Measurements from ENCODE around the gene CD34.
A peak's percentile ranks its signal among the peaks of the same experiment; 100 is the strongest.

Gene CD34

DNA sequence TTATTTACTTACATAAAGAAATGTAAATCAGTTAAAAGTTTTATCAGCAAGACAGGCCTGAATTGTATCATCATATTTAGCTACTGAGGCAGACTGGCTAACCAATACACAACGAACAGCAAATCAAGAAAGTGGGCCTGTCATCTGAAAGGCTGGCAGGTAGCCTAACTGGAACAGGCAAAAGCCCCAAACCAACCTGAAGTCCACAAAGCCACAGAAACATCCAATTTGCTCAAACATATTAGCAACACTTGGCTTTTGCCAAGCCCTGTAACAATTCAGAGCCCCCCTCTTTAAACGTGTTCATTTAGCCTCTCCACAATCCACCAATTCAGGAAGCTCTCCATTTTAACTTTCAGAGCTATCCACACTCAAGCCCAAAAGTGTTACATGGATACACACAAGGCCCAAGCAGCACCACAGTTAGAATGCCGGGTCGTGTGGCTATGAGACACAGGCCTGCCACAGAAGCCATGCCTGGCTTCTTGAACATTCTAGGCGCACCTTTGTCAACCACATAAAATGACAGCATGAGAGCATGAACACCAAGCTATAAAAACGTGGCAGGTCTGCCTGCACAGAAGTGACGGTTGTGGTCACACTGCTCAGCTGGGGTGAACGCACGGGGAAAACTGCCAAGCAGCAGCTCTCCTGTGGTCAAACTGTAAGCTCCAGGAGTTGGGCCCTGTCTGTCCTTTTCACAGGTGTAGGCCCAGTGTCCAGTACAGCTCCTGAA lies 49.3 kb downstream of the CD34 start:
- no peak overlapping the region for H3K4me3 ChIP-seq (ENCODE audit: low read depth, low read length)
- DNase-seq (ENCODE audit: low read depth) = no peak

DNA sequence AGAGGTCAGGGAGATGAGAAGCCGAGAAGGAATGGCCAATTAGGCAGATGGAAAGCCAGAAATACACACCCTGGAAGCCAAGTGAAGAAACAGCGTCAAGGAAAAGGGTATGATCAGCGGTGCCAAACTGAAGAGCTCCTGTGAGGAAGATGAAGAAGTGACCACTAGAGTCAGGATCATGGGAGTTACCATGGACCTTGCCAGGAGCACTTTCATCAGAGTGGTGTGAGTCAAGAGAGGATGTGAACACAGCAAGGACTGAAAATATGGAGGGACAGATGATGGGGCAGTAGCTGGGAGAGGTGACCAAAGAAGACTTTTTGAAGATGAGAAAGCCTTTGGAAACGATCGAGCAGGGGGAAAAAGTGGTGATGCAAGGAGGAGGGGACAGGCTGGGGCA lies 50.4 kb downstream of the CD34 start:
- H3K4me3 ChIP-seq (ENCODE audit: low read depth, low read length) = no peak overlapping the region
- no peak for DNase-seq (ENCODE audit: low read depth)

DNA sequence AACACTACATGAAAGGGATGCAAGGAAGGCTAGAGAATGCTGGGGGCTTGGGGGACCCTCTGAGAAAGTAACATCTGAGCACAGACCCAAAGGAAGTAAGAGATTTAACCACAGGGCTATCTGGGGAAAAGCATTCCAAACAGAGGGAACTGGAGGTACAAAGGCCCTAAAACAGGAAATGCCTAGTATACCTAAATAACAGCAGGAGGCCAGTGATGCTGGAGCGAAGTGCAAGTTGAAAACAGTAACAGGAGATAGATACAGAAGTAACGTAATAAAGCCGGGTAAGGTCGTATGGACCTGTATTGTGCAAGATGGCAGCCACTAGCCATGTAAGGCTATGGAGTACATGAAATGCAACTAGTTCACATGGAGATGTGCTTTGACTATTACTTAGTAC lies 52.1 kb downstream of the CD34 start:
- no peak overlapping the region for H3K4me3 ChIP-seq (ENCODE audit: low read depth, low read length)
- DNase-seq (ENCODE audit: low read depth) = no peak

DNA sequence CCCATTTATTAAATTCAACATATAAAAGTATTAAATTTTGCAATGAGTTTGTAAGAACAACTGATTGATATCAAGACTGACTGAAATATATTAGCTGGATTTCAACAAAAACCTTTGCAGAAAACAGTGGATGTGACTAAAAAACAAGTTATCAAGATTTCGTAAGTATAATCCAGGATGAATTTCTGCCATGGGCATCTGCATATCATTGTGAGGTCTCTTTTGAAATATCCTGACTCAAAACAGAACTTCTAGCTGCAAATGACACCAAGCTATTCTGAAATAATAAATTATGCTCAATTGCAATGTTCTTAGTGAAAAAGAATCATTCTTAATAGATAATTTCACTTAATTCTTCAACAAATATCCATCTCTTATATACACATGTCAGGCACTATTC lies 52.6 kb downstream of the CD34 start:
- DNase-seq (ENCODE audit: low read depth) = no peak
- no peak overlapping the region for H3K4me3 ChIP-seq (ENCODE audit: low read depth, low read length)

DNA sequence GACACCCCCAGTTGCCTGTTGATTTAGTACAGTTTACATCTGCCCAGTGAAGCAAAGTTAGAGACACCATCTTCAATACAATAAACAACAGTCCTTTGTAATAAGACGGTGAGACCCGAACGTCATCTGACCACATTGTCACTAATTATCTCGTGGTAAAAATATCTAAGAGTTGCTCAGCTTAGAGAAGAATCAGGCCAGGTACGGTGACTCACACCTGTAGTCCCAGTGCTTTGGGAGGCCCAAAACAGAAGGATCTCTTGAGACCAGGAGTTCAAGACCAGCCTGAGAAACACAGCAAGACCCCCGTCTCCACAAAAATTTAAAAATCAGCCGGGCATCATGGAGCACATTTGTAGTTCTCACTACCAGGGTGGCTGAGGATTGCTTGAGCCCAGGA lies 53.5 kb downstream of the CD34 start:
- no peak overlapping the region for H3K4me3 ChIP-seq (ENCODE audit: low read depth, low read length)
- no peak for DNase-seq (ENCODE audit: low read depth)

DNA sequence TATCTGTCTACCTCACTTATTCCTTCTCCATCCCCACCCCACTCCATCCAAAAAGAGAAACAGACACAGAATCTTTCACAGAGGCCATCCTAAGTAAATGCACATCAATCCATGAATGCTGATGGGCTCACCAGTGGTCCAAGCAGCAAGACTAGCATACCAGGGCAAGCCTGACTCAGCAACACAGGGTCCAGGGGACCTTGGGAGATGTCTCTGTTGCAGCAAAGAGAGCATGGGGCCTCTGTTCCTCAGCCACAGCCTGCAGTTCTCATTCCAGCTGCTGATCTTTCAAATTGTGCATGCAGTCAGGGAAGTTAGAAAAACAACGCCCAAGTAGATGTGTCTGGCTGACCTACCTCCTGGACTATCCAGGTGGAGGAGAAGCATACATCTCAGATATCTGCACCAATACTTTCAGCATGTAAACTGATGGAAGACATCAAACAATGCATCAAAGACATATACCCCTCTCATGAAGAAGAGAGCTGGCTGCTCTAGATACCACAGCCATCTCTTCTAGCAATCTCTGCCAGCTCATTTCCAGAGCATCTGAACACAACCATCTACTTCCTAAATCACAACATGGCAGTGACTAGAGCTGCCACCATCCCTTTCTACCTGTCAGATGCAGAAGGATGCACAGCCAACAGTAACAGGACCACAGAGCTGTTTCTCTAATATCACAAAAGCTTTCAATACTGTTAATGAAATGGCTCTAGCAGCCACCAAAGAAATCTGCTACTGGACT lies 54.5 kb downstream of the CD34 start:
- no peak for DNase-seq (ENCODE audit: low read depth)
- H3K4me3 ChIP-seq (ENCODE audit: low read depth, low read length) = no peak overlapping the region

DNA sequence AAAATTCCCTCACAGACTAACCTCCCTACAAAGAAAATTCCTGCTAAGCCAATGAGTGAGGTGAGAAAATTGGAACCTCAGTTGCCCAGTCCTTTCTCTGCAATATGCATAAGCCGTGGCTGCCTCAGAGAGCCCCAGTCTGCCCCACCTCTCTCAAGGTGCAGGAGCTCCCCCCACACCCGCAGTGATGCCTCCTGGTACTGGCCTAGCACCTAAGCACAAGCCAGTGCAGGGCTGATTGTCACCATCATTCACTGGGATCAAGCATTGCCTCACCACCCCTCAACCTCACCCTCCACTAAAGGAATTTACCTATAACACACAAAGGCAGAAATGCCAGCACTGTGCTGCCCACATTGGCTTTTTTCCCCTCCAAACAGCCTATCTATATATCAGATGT lies 56.9 kb downstream of the CD34 start:
- H3K4me3 ChIP-seq (ENCODE audit: low read depth, low read length) = no peak overlapping the region
- no peak for DNase-seq (ENCODE audit: low read depth)

DNA sequence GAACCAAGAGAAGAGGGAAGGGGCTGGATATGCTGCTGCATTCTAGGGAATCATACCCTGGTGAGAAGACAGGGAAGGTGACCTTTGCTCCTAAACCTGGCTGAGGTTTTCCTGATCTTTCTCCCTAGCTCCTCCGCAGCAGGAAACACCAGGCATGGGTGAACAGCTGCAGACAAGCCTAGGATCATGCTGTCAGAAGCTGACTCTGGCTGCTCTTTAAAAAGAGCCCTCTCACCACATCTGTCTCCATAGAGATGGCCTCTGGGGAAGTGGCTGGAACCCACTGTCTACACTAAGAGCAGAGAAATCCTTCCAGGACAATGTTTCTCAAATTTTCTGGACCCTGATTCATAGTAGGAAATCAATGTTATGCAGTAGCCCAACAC lies 57.6 kb downstream of the CD34 start:
- DNase-seq (ENCODE audit: low read depth) = no peak
- H3K4me3 ChIP-seq (ENCODE audit: low read depth, low read length) = no peak overlapping the region

DNA sequence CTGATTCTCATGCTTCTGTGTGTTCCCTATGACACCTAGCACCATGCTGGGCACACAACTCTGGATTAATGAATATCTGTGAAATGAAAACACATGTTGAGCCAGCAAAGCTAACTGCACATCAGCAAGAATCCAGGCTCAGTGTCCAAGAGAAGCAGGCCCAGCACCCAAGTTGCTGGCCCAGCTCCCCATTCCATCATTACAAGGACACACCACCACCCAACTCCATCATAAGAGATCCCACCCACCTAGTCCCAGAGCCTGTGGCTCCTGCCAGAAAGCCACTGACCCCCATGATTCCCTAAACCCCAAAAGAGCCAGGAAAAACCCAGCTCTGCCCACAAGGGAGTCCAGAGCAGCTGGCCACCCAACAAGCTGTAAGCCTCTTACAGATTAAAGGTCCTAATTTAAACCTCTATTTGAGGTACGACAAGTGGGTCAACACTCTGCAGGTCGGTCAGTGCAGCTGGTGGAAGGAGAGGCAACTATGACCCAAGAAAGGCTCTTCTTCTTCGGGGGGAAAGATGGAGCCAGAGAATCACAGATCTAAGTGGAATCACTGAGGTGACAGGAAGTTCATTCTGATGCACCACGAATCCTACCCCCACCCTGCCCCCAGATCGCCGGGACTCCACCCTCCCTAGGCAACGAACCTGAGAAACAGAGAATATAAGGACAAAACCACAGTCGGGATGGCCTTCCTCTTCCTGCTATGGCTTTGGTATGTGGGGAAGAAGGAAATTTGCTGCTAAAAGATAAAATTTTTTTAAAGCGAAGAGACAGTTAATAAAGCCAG lies 58.2 kb downstream of the CD34 start:
- DNase-seq (ENCODE audit: low read depth) = no peak
- H3K4me3 ChIP-seq (ENCODE audit: low read depth, low read length) = no peak overlapping the region

DNA sequence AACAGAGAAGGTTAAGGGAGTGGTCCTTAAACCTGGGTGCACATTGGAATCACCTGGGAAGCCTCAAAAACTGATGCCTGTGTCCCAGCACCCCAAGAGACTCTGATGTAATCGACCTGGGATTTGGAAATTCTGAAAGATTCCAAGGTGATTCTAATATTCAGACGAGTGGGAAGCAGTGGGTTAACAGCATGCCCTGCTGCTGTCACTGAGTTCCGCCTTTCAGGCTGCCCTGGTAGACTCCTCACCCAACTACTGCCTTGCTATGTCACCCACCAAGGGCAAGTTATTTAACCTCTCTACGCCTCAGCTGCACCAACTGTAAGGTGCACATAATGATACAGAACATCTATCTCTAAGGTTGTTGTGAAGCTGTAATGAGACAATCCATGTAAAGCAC lies 59.2 kb downstream of the CD34 start:
- DNase-seq (ENCODE audit: low read depth) = no peak
- no peak overlapping the region for H3K4me3 ChIP-seq (ENCODE audit: low read depth, low read length)

DNA sequence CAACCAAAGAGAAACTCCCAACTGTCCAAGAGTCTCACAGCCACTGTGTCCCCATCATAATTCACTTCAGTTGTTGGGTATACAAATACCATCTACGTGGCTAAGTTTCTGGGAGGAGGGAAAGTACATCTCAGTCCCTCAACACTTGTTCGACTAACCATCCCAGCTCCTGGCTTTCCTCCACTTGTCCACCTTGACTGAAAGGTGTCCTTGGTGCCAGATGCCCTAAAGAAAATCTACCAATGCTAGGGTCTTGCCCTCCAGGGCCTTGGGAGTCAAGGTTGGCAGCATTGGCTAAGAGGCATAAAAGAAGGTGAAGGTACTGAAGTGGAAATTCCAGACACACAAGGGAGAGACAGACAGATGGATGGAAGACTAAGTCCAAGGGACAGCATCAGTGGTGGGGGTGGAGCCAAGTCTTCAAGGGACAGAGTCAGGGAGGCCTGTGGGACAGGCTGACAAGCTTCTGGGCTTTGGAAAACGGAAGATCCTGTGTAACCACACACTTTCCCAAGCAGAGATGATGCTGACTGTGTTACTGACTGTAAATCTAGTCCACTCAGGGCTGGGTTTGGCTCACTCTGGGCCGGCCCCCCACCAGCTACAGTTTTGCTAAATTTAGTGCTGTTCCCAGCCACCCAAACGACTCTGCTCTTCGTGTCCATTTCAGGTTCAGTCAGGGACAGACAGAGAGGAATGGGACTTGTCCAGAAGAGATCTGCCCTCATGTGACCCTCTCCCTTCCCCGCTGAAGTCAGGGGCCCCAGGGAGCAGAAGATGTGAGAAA lies 60.1 kb downstream of the CD34 start:
- H3K4me3 ChIP-seq (ENCODE audit: low read depth, low read length) = no peak overlapping the region
- no peak for DNase-seq (ENCODE audit: low read depth)

DNA sequence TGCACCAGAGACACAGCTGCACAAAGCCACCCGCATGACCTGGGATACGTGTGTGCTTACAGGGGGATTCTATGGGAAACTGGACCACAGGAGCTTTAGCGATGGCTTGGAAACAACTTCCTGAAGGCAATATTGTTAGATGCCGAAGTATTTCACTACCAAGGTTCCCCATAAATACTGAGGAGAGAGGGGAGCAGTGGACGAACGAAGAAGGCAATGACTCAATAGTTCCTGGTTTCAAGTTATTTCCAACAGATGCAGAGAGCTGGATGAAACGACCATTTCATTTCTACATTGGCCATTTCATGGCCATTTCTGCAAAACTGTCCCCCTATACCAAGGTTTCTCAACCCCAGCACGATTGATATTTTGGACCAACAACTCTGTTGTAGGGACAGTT lies 61.3 kb downstream of the CD34 start:
- no peak overlapping the region for H3K4me3 ChIP-seq (ENCODE audit: low read depth, low read length)
- DNase-seq (ENCODE audit: low read depth) = no peak

DNA sequence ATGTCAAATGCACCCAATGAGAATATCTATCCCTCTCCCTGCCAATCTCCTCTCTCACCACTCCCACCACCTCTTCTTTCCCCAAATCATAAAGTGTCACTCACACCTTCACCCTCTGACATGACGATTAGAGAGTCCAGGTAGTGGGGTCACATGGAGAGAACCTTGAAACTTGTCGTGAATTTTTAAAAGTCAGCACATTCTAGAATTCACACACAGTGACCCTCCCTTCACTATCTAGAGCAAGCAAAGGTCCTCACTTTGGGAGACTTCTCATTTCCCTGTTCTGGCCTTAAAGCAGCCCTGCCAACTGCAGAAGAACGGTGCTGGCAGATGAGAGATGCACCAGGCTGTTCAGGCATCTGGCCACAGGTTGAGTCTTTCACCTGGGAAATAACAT lies 61.9 kb downstream of the CD34 start:
- DNase-seq (ENCODE audit: low read depth) = no peak
- no peak overlapping the region for H3K4me3 ChIP-seq (ENCODE audit: low read depth, low read length)

DNA sequence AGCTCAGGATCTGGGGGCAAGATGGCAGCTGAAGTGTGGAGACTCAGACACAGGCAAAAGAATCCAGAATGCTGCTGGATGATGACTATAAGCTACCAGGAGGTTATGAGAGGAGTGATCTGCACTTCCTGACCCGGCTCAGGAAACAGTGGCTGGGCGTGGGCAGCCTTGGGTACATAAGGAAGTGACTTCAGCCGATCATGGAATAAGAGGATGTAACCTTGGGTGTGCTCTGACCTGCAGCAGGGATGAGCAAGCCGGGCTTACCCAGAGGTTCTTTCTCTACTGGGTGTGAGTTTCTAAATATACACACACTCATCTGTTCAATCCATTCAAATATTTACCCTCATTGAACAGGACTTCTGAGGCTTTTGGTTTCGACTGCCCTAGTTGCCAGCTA lies 62.7 kb downstream of the CD34 start:
- peak; percentile 60 for DNase-seq (ENCODE audit: low read depth)
- no peak overlapping the region for H3K4me3 ChIP-seq (ENCODE audit: low read depth, low read length)

DNA sequence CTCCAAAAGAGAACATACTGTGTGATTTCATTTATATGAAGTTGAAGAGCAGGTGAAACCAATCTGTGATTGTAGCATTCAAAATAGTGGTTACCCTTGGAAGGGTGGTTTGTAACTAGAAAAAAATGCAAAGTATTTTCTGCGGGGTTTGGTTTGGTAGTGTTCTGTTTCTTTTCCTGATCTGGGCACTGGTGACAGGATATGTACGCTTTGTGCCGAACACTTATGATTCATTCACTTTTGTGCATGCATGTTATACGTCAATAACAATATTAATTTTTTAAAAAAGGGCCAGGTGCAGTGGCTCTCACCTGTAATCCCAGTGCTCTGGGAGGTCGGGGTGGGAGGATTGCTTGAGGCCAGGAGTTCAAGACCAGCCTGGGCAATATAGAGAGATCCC lies 63.8 kb downstream of the CD34 start:
- no peak overlapping the region for H3K4me3 ChIP-seq (ENCODE audit: low read depth, low read length)
- DNase-seq (ENCODE audit: low read depth) = no peak

DNA sequence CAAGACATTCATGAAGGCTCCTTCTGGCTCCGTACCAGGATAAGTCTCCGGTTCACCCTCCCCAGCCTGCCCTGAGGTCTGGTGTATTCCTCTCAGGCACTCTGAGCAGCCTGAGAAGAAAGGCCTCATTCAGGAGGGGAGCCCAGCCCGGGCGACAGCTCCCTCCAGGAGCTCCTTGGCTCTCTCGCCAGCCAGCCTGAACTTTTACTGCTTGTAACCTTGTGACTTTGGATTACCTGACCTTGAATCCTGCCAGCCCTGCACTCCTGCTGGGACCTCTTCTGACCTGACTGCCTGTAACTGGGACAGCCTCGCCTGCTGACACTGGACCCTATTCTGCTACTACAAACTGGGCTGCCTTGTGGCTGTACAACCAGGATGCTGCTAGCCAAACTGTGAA lies 65.8 kb downstream of the CD34 start:
- DNase-seq (ENCODE audit: low read depth) = no peak
- H3K4me3 ChIP-seq (ENCODE audit: low read depth, low read length) = no peak overlapping the region

DNA sequence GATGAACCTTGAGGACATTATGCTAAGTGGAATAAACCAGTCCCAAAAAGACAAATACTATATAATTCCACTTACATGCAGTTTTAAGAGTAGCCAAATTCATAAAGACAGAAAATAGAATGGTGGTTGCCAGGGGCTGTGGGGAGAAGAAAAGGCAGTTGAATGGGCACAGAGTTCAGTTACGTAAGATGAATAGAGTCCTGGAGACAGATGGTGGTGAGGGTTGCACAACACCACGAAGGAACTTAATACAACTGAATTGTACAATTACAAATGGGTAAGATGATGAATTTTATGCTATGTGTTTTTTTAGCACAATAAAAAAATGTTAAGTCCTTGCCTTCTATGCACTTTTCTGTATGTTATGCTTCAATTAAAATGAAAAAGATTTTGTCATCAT lies 66.6 kb downstream of the CD34 start:
- no peak for DNase-seq (ENCODE audit: low read depth)
- H3K4me3 ChIP-seq (ENCODE audit: low read depth, low read length) = no peak overlapping the region

DNA sequence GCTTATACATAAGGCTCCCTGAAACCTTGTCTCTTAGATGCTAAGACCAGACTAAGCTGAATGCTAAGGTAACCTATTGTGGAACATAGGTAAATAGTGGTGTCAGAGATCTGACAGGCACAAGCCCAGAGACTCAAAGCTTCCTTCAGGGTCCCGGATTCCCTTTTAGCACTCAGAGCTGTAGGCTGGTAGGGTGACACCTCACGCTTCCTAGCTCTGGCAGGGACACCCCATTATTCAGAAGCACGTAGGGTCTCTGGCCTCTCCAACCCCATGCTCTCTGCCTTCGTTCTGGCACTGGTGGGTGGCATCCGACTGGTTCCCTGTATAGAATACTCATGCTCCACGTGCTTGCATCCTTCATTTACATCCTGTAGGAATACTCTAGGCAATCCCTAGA lies 68.4 kb downstream of the CD34 start:
- DNase-seq (ENCODE audit: low read depth) = no peak

DNA sequence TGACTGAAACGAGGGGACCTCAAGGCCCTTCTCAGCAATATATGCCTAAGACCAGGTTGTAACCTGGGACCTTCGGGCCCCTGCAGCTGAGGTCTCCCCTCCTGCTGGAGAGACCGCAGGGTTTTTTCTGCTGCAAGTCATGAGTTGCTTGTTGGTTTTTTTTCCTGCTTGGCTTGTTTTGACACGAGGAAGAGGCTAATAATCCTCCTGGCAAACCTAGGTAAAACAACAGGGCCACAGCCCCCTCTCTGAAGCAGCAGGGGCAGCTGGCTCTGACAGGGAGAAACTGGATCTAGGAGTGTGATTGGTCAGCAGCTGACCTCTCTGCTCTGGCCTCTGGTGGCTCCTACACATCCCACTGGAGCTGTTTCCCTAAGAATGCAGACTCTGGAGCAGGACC lies 69.0 kb downstream of the CD34 start:
- no peak overlapping the region for H3K4me3 ChIP-seq (ENCODE audit: low read depth, low read length)
- no peak for DNase-seq (ENCODE audit: low read depth)

More for the DNA sequence above, 68.4 kb downstream of the CD34 start:
- no peak overlapping the region for H3K4me3 ChIP-seq (ENCODE audit: low read depth, low read length)

DNA sequence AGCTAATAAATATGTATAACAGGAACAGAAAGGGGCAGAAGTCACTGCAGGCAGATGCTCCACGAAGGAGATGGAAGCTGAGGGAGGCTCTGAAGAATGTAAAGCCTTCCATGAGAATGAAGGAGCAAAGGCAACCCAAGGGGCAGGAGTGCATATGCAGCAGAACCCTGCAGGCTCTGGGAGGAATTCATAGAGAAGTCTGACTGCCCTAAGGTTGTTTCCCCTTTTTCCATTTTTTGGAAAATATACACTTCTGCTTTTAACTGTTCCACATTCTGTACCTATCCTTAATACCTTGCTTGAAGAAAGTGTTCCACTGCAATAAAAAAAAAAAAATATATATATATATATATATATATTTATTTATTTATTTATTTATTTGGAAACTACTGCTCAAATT lies 69.6 kb downstream of the CD34 start:
- H3K4me3 ChIP-seq (ENCODE audit: low read depth, low read length) = no peak overlapping the region
- no peak for DNase-seq (ENCODE audit: low read depth)

Data from skeletal muscle cell (primary cell).